ENCODE results near the gene CXXC5.

- TF ChIP-seq, protein P1, sequence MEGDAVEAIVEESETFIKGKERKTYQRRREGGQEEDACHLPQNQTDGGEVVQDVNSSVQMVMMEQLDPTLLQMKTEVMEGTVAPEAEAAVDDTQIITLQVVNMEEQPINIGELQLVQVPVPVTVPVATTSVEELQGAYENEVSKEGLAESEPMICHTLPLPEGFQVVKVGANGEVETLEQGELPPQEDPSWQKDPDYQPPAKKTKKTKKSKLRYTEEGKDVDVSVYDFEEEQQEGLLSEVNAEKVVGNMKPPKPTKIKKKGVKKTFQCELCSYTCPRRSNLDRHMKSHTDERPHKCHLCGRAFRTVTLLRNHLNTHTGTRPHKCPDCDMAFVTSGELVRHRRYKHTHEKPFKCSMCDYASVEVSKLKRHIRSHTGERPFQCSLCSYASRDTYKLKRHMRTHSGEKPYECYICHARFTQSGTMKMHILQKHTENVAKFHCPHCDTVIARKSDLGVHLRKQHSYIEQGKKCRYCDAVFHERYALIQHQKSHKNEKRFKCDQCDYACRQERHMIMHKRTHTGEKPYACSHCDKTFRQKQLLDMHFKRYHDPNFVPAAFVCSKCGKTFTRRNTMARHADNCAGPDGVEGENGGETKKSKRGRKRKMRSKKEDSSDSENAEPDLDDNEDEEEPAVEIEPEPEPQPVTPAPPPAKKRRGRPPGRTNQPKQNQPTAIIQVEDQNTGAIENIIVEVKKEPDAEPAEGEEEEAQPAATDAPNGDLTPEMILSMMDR (conservative IDR thresholded peaks at IDR 0.05; ENCODE audit: low read depth, low read length): no peak
- TF ChIP-seq FOS (IDR thresholded peaks at IDR 0.05; ENCODE audit: low read depth, low read length): no peak
- TF ChIP-seq RCOR1 (IDR thresholded peaks at IDR 0.05; ENCODE audit: insufficient replicate concordance, low read length): no peak
- no peak for TF ChIP-seq MAFK (IDR thresholded peaks at IDR 0.05; ENCODE audit: low read depth, low read length)
- no peak for TF ChIP-seq BHLHE40 (IDR thresholded peaks at IDR 0.05; ENCODE audit: low read depth, low read length)
- TF ChIP-seq RFX5 (IDR thresholded peaks at IDR 0.05; ENCODE audit: low read depth, low read length): no peak
- TF ChIP-seq POLR2A (IDR thresholded peaks at IDR 0.05; ENCODE audit: low read depth, low read length): no peak
These were observed 56.6 kb downstream of the CXXC5 start for GRCh38 chr5:139704748-139705147.

Data from IMR-90 (cell line).